ENCODE results near the gene RPS25. TPM values are rescaled to one million over a fixed set of nuclear protein-coding genes. Genes with fewer than 3 reads are reported as not detected.

Gene RPS25
- total RNA-seq, 1 donor from 2014 or later, result 1,773 TPM

GRCh38 chr11:119030329-119031047 is 12.3 kb upstream of the RPS25 start, which contains the start of gene SLC37A4:
SLC37A4 (minus strand) TSS chr11:119030877.
- peaks cover 18% of the 10 kb centered on the region for H3K36me3 Mint-ChIP-seq (ENCODE audit: low read depth)
- intact Hi-C loops (cut with micrococcal nuclease), result loop anchor here (1.0 to 5.0 kb wide), 5 partner anchors 12 to 64 kb away; partner anchors contain the start of genes CENATAC, HYOU1, RPS25 and TRAPPC4
- peak within 1 kb of the TSS; percentile 75 for H3K4me3 Mint-ChIP-seq (ENCODE audit: low read depth)
- H3K9me3 Mint-ChIP-seq, result no peaks in the 10 kb centered on the region
- H3K27me3 Mint-ChIP-seq (ENCODE audit: low read depth), result no peaks in the 10 kb centered on the region
- H3K27ac Mint-ChIP-seq, result peak within 1 kb of the TSS; percentile 65
- H3K4me1 Mint-ChIP-seq (ENCODE audit: low read depth), result peaks cover 15% of the 10 kb centered on the region
- peak; percentile 98 for DNase-seq (ENCODE audit: low spot score)

GRCh38 chr11:119030029-119030328 is 11.8 kb upstream of the RPS25 start:
- DNase-seq (ENCODE audit: low spot score), result no peak
- no peaks in the 10 kb centered on the region for H3K27me3 Mint-ChIP-seq (ENCODE audit: low read depth)
- no peaks in the 10 kb centered on the region for H3K9me3 Mint-ChIP-seq
- H3K36me3 Mint-ChIP-seq (ENCODE audit: low read depth), result peaks cover 23% of the 10 kb centered on the region
- peaks cover 16% of the 10 kb centered on the region for H3K4me1 Mint-ChIP-seq (ENCODE audit: low read depth)
- H3K27ac Mint-ChIP-seq, result peak overlapping the region; percentile 60
- intact Hi-C loops (cut with micrococcal nuclease), result loop anchor here (1.0 to 5.0 kb wide), 5 partner anchors 12 to 65 kb away; partner anchors contain the start of genes CENATAC, HYOU1, RPS25 and TRAPPC4
- H3K4me3 Mint-ChIP-seq (ENCODE audit: low read depth), result peak overlapping the region; percentile 75

- no peak for DNase-seq (ENCODE audit: low spot score)
- Mint-ChIP-seq H3K27me3 (ENCODE audit: low read depth) (no peaks in the 10 kb centered on the region), H3K4me3 (ENCODE audit: low read depth) (peak overlapping the region; percentile 75), H3K36me3 (ENCODE audit: low read depth) (peaks cover 28% of the 10 kb centered on the region), H3K27ac (peak overlapping the region; percentile 60), H3K9me3 (no peaks in the 10 kb centered on the region), H3K4me1 (ENCODE audit: low read depth) (peaks cover 19% of the 10 kb centered on the region)
- intact Hi-C loops (cut with micrococcal nuclease), result loop anchor here (1.0 to 5.0 kb wide), 5 partner anchors 11 to 65 kb away; partner anchors contain the start of genes CENATAC, HYOU1, RPS25 and TRAPPC4
These were observed 11.3 kb upstream of the RPS25 start for GRCh38 chr11:119029340-119030028.

GRCh38 chr11:119029069-119029339 is 10.9 kb upstream of the RPS25 start:
- Mint-ChIP-seq H3K4me1 (ENCODE audit: low read depth) (peaks cover 19% of the 10 kb centered on the region), H3K4me3 (ENCODE audit: low read depth) (peak overlapping the region; percentile 75), H3K36me3 (ENCODE audit: low read depth) (peaks cover 33% of the 10 kb centered on the region), H3K27ac (peak overlapping the region; percentile 4), H3K27me3 (ENCODE audit: low read depth) (no peaks in the 10 kb centered on the region), H3K9me3 (no peaks in the 10 kb centered on the region)
- intact Hi-C loops (cut with micrococcal nuclease), result no loop called here
- no peak for DNase-seq (ENCODE audit: low spot score)

DNA sequence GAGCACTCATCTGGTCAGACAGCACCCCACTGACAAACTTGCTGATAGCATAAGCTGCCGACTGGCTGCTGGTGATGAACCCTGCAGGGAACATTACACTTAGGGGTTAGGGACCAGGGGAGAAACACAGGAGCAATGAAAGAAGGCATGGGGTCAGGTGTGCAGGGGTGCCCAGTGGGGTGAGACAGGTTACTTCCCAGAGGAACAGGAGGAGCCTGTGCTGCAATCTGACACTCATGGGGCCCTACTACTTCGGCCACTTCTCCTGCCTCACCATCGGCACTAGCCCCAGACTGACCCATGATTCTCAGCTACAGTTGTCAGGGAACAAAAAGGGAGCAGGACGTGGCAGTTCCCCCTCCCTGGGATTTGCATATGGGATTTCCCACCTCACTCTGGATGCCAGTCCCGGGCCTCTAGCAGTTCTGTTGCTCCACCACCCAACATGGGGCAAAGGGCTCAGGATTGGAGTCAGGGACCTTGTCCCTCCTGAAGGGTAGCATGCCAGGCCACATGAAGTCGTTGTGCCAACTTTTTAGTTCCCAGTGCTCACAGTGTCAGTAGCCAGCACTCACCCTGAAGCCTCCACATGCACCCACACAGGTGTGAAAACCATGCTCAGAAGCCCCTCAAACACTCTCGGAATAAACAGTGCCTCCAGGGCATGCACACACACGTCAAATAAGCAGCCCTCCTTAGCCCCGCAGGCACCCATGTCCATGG is 10.4 kb upstream of the RPS25 start:
- Mint-ChIP-seq H3K36me3 (ENCODE audit: low read depth) (peaks cover 38% of the 10 kb centered on the region), H3K27me3 (ENCODE audit: low read depth) (no peaks in the 10 kb centered on the region), H3K9me3 (no peaks in the 10 kb centered on the region), H3K27ac (peak overlapping the region; percentile 4), H3K4me1 (ENCODE audit: low read depth) (peaks cover 22% of the 10 kb centered on the region), H3K4me3 (ENCODE audit: low read depth) (peak overlapping the region; percentile 75)
- DNase-seq (ENCODE audit: low spot score), result no peak
- intact Hi-C loops (cut with micrococcal nuclease), result no loop called here

DNA sequence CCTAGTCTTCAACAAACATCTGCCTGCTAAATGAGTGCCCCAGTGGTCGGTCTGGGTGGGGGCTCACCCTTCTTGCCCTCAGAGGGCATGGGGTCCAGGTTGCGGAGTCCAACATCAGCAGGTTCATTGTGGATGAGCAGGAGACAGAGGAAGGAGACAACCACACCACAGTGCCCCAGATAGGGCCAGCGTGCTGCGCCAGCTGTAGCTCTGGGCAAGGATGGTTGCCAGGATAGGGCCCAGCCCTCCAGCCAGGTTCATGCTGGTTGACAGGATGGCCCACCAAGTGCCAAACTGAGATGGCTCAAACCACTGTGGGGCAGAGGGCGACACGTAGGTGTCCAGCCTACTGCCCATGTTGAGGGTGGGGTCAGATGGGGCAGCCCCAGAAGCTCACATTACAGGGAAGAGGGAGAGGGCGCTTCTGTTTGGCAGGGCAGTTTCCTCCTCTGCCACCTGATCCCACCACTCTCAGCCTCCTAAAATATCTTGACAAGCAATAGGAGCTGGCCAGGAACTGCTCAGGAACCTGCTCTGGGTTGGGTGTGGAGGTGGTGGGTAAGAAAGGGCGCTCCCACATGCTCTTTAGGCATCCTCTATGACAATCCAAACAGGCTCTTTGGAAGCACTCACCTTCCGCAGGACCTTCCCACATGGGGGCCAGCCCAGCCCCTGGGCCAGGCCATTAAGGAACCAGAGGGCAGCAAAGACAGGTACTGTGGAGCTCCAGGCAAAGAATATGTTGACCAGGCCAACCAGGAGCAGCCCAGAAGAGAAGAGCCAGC is 9.6 kb upstream of the RPS25 start:
- H3K27me3 Mint-ChIP-seq (ENCODE audit: low read depth), result no peaks in the 10 kb centered on the region
- H3K4me1 Mint-ChIP-seq (ENCODE audit: low read depth), result peaks cover 23% of the 10 kb centered on the region
- intact Hi-C loops (cut with micrococcal nuclease), result no loop called here
- no peak for DNase-seq (ENCODE audit: low spot score)
- H3K4me3 Mint-ChIP-seq (ENCODE audit: low read depth), result no peak overlapping the region
- H3K9me3 Mint-ChIP-seq, result no peaks in the 10 kb centered on the region
- peaks cover 46% of the 10 kb centered on the region for H3K36me3 Mint-ChIP-seq (ENCODE audit: low read depth)
- no peak overlapping the region for H3K27ac Mint-ChIP-seq

- no peak overlapping the region for H3K4me3 Mint-ChIP-seq (ENCODE audit: low read depth)
- no peak overlapping the region for H3K27ac Mint-ChIP-seq
- DNase-seq (ENCODE audit: low spot score), result no peak
- H3K9me3 Mint-ChIP-seq, result no peaks in the 10 kb centered on the region
- no peaks in the 10 kb centered on the region for H3K27me3 Mint-ChIP-seq (ENCODE audit: low read depth)
- peaks cover 51% of the 10 kb centered on the region for H3K36me3 Mint-ChIP-seq (ENCODE audit: low read depth)
- intact Hi-C loops (cut with micrococcal nuclease), result no loop called here
- H3K4me1 Mint-ChIP-seq (ENCODE audit: low read depth), result peaks cover 23% of the 10 kb centered on the region
These were observed 8.8 kb upstream of the RPS25 start for GRCh38 chr11:119026970-119027369.

- H3K27ac Mint-ChIP-seq, result no peak overlapping the region
- H3K36me3 Mint-ChIP-seq (ENCODE audit: low read depth), result peaks cover 58% of the 10 kb centered on the region
- H3K4me1 Mint-ChIP-seq (ENCODE audit: low read depth), result peaks cover 28% of the 10 kb centered on the region
- no peaks in the 10 kb centered on the region for H3K9me3 Mint-ChIP-seq
- no peak overlapping the region for H3K4me3 Mint-ChIP-seq (ENCODE audit: low read depth)
- no peak for DNase-seq (ENCODE audit: low spot score)
- intact Hi-C loops (cut with micrococcal nuclease), result no loop called here
- H3K27me3 Mint-ChIP-seq (ENCODE audit: low read depth), result no peaks in the 10 kb centered on the region
These were observed 8.0 kb upstream of the RPS25 start for GRCh38 chr11:119025978-119026766.

- no peak overlapping the region for H3K4me3 Mint-ChIP-seq (ENCODE audit: low read depth)
These were observed 7.4 kb upstream of the RPS25 start for GRCh38 chr11:119025541-119025940.

DNA sequence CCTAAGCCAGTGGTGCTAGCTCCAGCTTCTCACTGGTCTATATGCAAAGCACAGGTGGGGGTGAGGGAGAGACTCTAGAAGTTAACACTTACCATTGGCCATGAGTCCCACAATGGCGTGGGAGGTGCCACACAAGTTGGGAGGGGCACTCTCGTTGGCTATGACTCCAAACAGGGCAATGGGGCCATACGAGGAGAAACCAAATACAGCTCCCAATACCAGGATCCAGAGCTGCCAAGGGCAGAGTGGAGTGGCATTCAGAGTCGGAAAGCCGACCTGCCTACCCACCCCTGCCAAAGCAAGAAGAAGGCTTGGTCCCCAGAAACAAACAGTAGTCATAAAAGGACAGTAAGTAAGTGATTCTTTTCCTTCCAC is 6.9 kb upstream of the RPS25 start:
- no peak for DNase-seq (ENCODE audit: low spot score)
- intact Hi-C loops (cut with micrococcal nuclease), result no loop called here
- peaks cover 32% of the 10 kb centered on the region for H3K4me1 Mint-ChIP-seq (ENCODE audit: low read depth)
- H3K9me3 Mint-ChIP-seq, result no peaks in the 10 kb centered on the region
- H3K27ac Mint-ChIP-seq, result no peak overlapping the region
- no peak overlapping the region for H3K4me3 Mint-ChIP-seq (ENCODE audit: low read depth)
- peaks cover 63% of the 10 kb centered on the region for H3K36me3 Mint-ChIP-seq (ENCODE audit: low read depth)
- H3K27me3 Mint-ChIP-seq (ENCODE audit: low read depth), result no peaks in the 10 kb centered on the region

More at GRCh38 chr11:119025541-119025940, 7.4 kb upstream of the RPS25 start:
- Mint-ChIP-seq H3K27me3 (ENCODE audit: low read depth) (no peaks in the 10 kb centered on the region), H3K4me1 (ENCODE audit: low read depth) (peaks cover 28% of the 10 kb centered on the region), H3K9me3 (no peaks in the 10 kb centered on the region), H3K27ac (no peak overlapping the region), H3K36me3 (ENCODE audit: low read depth) (peaks cover 59% of the 10 kb centered on the region)
- intact Hi-C loops (cut with micrococcal nuclease), result no loop called here
- no peak for DNase-seq (ENCODE audit: low spot score)

DNA sequence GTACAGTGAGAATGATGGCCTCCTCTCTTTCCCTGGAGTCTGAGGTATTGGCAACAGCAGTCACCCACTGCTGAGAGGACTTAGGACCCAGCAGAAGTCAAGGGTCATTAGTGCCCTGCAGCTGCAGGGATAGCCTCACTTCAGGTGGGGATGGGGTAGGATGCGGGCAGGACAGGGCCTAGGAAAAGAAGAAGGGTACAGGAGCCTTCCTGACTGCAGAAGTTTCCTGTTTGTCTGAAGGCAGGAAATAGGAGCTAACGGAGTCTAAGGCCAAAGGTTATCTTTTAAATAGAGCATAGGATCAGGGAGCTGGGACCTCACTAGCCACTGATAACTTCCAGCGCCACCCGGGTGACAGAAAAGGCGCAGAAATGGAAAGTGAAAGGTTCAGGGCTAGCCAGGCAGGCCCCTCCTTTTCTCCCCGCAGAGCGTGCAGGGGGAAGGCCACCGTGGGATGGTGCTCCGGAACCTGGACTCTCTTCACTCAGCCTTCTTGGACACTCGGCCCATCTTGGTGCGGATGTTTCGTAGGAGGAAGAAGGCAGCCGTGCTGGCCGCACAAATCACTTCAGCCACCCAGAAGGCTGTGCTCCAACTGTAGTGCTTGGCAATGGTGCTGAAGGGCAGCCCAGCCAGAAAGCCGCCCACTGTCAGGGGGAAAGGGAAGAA is 6.4 kb upstream of the RPS25 start:
- no peak for DNase-seq (ENCODE audit: low spot score)
- Mint-ChIP-seq H3K9me3 (no peaks in the 10 kb centered on the region), H3K4me3 (ENCODE audit: low read depth) (no peak overlapping the region), H3K27me3 (ENCODE audit: low read depth) (no peaks in the 10 kb centered on the region), H3K27ac (no peak overlapping the region), H3K36me3 (ENCODE audit: low read depth) (peaks cover 68% of the 10 kb centered on the region), H3K4me1 (ENCODE audit: low read depth) (peaks cover 32% of the 10 kb centered on the region)
- intact Hi-C loops (cut with micrococcal nuclease), result no loop called here
